Liver (tissue), 9 donors: Measurements from ENCODE around the gene TRIM17. TPM values are rescaled to one million over a fixed set of nuclear protein-coding genes. Genes with fewer than 3 reads are reported as not detected.

Experiments
- DNase-seq: peaks from one replicate; pipeline ENCODE4 v3.0.0-alpha.2; 2017; ENCODE audit warnings: low spot score
- H3K27ac ChIP-seq, 2 donors: one replicate each; pipeline ENCODE4 v1.7.0; 2013; ENCODE audit warnings: inconsistent platforms in 2 of 2, low read length in 2 of 2, control low read depth in 1 of 2, low read depth in 1 of 2, mild to moderate bottlenecking in 1 of 2
- H3K27me3 ChIP-seq, 4 donors: one replicate each; pipeline versions ENCODE4 v1.6.1 to v1.7.0; 2013; ENCODE audit warnings: low read length in 3 of 4, inconsistent platforms in 1 of 4, mild to moderate bottlenecking in 1 of 4, moderate library complexity in 1 of 4; ENCODE audit not compliant: control insufficient read depth in 4 of 4, insufficient read depth in 4 of 4
- H3K36me3 ChIP-seq, 4 donors: one replicate each; pipeline versions ENCODE4 v1.6.1 to v1.7.0; 2013; ENCODE audit warnings: low read length in 3 of 4, mild to moderate bottlenecking in 3 of 4, low read depth in 1 of 4, moderate library complexity in 1 of 4; ENCODE audit not compliant: control insufficient read depth in 4 of 4, insufficient read depth in 3 of 4
- H3K4me1 ChIP-seq, 4 donors: one replicate each; pipeline versions ENCODE4 v1.6.1 to v1.7.0; 2013; ENCODE audit warnings: low read length in 3 of 4, mild to moderate bottlenecking in 3 of 4, moderate library complexity in 1 of 4; ENCODE audit not compliant: control insufficient read depth in 4 of 4, insufficient read depth in 4 of 4
- H3K4me3 ChIP-seq, 3 donors: one replicate each; pipeline versions ENCODE4 v1.6.1 to v1.7.0; 2013; ENCODE audit warnings: low read length in 3 of 3, control low read depth in 1 of 3, low read depth in 1 of 3, mild to moderate bottlenecking in 1 of 3
- H3K9ac ChIP-seq, 2 donors: one replicate each; pipeline ENCODE4 v1.7.0; 2013; ENCODE audit warnings: low read length in 2 of 2, mild to moderate bottlenecking in 2 of 2, moderate library complexity in 2 of 2, control low read depth in 1 of 2, low read depth in 1 of 2
- H3K9me3 ChIP-seq, 4 donors: one replicate each; pipeline versions ENCODE4 v1.6.1 to v1.7.0; 2013; ENCODE audit warnings: low read length in 3 of 4; ENCODE audit not compliant: control insufficient read depth in 4 of 4
- EGR1 ChIP-seq, 2 donors: IDR thresholded peaks; 2 replicates each; pipeline ENCODE4 v1.6.1; 2016 to 2018; ENCODE audit warnings: antibody characterized with exemption in 2 of 2, low read depth in 2 of 2
- FOXA1 ChIP-seq: IDR thresholded peaks from 2 replicates; pipeline ENCODE4 v1.6.1; 2016; ENCODE audit warnings: antibody characterized with exemption
- FOXA2 ChIP-seq: IDR thresholded peaks from 2 replicates; pipeline ENCODE4 v1.6.1; 2016; ENCODE audit warnings: antibody characterized with exemption
- GABPA ChIP-seq, 2 donors: IDR thresholded peaks in 1 of 2; conservative IDR thresholded peaks in 1 of 2; 2 replicates each; pipeline ENCODE4 v1.6.1; 2016; ENCODE audit warnings: antibody characterized with exemption in 2 of 2, mild to moderate bottlenecking in 1 of 2, moderate library complexity in 1 of 2
- HNF4A ChIP-seq, 2 donors: conservative IDR thresholded peaks; 2 replicates each; pipeline ENCODE4 v1.6.1; 2016; ENCODE audit warnings: antibody characterized with exemption in 2 of 2, mild to moderate bottlenecking in 2 of 2
- HNF4G ChIP-seq: IDR thresholded peaks from 2 replicates; pipeline ENCODE4 v1.6.1; 2016; ENCODE audit warnings: antibody characterized with exemption
- JUND ChIP-seq, 2 donors: IDR thresholded peaks; 2 replicates each; pipeline ENCODE4 v1.6.1; 2016; ENCODE audit warnings: antibody characterized with exemption in 2 of 2
- NR2F2 ChIP-seq: IDR thresholded peaks from 2 replicates; pipeline ENCODE4 v1.6.1; 2016; ENCODE audit warnings: antibody characterized with exemption
- RAD21 ChIP-seq, 2 donors: IDR thresholded peaks; 2 replicates each; pipeline ENCODE4 v1.6.1; 2016; ENCODE audit warnings: antibody characterized with exemption in 2 of 2, mild to moderate bottlenecking in 2 of 2
- RXRA ChIP-seq, 2 donors: IDR thresholded peaks; 2 replicates each; pipeline ENCODE4 v1.6.1; 2017 to 2018; ENCODE audit warnings: antibody characterized with exemption in 2 of 2, mild to moderate bottlenecking in 1 of 2
- SP1 ChIP-seq: IDR thresholded peaks from 2 replicates; pipeline ENCODE4 v1.6.1; 2018; ENCODE audit warnings: antibody characterized with exemption, mild to moderate bottlenecking
- TAF1 ChIP-seq: conservative IDR thresholded peaks from 2 replicates; pipeline ENCODE4 v1.6.1; 2016; ENCODE audit warnings: antibody characterized with exemption, mild to moderate bottlenecking
- YY1 ChIP-seq: IDR thresholded peaks from 2 replicates; pipeline ENCODE4 v1.6.1; 2016; ENCODE audit warnings: antibody characterized with exemption, mild to moderate bottlenecking
- WGBS: extraction: QIAGEN DNeasy Blood & Tissue Kit; methylation state at CpG from one replicate; pipeline ENCODE4 v1.1.7; 2013; 5-methylcytosine and 5-hydroxymethylcytosine counted together
- polyA plus RNA-seq, 2 donors: library from polyadenylated mRNA; stranded (reverse) in 1 of 2; unstranded in 1 of 2; fragments of 200-250 nt in 1 of 2; fragments of >200 nt in 1 of 2; fragmentation: Nextera tagmentation in 1 of 2; extraction: Ambion mirVana in 1 of 2; gene quantifications; one replicate each; pipeline versions ENCODE4 v1.2.1 to v1.2.3, GENCODE V29; 2013 to 2015
- total RNA-seq, 2 donors: library from RNA; depleted of rRNA; stranded (reverse); fragments of >200 nt; gene quantifications; one replicate each; pipeline ENCODE4 v1.2.3, GENCODE V29; 2014
- TF ChIP-seq, protein P1 (sequence below): IDR thresholded peaks from 2 replicates; pipeline ENCODE4 v1.6.1; 2016; ENCODE audit warnings: antibody characterized with exemption
- TF ChIP-seq, protein P2 (sequence below): IDR thresholded peaks from 2 replicates; pipeline ENCODE4 v1.6.1; 2016; ENCODE audit warnings: antibody characterized with exemption
- TF ChIP-seq, protein P3 (sequence below): IDR thresholded peaks from 2 replicates; pipeline ENCODE4 v1.6.1; 2016; ENCODE audit warnings: antibody characterized with exemption, mild to moderate bottlenecking
- TF ChIP-seq, protein P4 (sequence below): IDR thresholded peaks from 2 replicates; pipeline ENCODE4 v1.6.1; 2016; ENCODE audit warnings: antibody characterized with exemption
- TF ChIP-seq, protein P5 (sequence below): fragments of 150-350 bp; IDR thresholded peaks from 2 replicates; pipeline ENCODE4 v1.5.1; 2017; ENCODE audit warnings: improper control_type of control experiment, low read depth, low read length; ENCODE audit not compliant: missing input control
- donor health status: healthy.
- donor health status: healthy.
- donor health status: healthy.
- donor health status: healthy.
- donor health status: healthy.

Gene TRIM17
- total and polyA plus RNA-seq, 4 donors: 0.08 to 0.49 TPM; not detected in 2

DNA sequence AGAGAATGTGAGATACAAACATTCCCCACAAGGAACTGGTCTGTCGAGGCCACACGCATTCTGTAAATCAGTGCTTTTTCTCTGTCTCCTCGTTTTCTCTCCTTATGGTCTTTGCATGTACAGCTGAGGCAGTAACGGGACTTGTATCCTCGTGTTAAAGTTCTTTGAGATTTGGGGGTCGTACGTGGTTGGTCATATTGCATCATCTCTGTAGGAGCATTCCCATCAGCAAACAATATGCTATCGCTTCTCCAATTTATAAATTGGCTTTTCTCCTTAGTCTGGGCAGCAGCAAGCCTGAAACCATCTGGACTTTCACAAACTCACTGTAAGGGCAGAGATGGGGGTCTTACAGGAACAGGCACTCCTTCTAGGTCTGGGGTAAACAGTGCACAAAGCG is 13.0 kb upstream of the TRIM17 start:
- H3K36me3 ChIP-seq: no peaks in the 10 kb centered on the region
- no peak overlapping the region for H3K27ac ChIP-seq
- no peak overlapping the region for H3K9ac ChIP-seq
- no peak overlapping the region for H3K4me3 ChIP-seq
- WGBS: 65% methylated on average over 9 of the region's 9 CpGs
- no peaks in the 10 kb centered on the region for H3K27me3 ChIP-seq
- H3K4me1 ChIP-seq: no peaks in the 10 kb centered on the region
- no peaks in the 10 kb centered on the region for H3K9me3 ChIP-seq
- no peak for DNase-seq
- TF ChIP-seq, protein P1, sequence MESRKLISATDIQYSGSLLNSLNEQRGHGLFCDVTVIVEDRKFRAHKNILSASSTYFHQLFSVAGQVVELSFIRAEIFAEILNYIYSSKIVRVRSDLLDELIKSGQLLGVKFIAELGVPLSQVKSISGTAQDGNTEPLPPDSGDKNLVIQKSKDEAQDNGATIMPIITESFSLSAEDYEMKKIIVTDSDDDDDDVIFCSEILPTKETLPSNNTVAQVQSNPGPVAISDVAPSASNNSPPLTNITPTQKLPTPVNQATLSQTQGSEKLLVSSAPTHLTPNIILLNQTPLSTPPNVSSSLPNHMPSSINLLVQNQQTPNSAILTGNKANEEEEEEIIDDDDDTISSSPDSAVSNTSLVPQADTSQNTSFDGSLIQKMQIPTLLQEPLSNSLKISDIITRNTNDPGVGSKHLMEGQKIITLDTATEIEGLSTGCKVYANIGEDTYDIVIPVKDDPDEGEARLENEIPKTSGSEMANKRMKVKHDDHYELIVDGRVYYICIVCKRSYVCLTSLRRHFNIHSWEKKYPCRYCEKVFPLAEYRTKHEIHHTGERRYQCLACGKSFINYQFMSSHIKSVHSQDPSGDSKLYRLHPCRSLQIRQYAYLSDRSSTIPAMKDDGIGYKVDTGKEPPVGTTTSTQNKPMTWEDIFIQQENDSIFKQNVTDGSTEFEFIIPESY: no peak
- TF ChIP-seq HNF4G (no peak), NR2F2 (no peak), RXRA (IDR thresholded peaks at IDR 0.05) (no peak), EGR1 (IDR thresholded peaks at IDR 0.05; ENCODE audit: low read depth in 2 of 2) (no peak)
- TF ChIP-seq, protein P2, sequence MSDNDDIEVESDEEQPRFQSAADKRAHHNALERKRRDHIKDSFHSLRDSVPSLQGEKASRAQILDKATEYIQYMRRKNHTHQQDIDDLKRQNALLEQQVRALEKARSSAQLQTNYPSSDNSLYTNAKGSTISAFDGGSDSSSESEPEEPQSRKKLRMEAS: no peak
- TF ChIP-seq, protein P3, sequence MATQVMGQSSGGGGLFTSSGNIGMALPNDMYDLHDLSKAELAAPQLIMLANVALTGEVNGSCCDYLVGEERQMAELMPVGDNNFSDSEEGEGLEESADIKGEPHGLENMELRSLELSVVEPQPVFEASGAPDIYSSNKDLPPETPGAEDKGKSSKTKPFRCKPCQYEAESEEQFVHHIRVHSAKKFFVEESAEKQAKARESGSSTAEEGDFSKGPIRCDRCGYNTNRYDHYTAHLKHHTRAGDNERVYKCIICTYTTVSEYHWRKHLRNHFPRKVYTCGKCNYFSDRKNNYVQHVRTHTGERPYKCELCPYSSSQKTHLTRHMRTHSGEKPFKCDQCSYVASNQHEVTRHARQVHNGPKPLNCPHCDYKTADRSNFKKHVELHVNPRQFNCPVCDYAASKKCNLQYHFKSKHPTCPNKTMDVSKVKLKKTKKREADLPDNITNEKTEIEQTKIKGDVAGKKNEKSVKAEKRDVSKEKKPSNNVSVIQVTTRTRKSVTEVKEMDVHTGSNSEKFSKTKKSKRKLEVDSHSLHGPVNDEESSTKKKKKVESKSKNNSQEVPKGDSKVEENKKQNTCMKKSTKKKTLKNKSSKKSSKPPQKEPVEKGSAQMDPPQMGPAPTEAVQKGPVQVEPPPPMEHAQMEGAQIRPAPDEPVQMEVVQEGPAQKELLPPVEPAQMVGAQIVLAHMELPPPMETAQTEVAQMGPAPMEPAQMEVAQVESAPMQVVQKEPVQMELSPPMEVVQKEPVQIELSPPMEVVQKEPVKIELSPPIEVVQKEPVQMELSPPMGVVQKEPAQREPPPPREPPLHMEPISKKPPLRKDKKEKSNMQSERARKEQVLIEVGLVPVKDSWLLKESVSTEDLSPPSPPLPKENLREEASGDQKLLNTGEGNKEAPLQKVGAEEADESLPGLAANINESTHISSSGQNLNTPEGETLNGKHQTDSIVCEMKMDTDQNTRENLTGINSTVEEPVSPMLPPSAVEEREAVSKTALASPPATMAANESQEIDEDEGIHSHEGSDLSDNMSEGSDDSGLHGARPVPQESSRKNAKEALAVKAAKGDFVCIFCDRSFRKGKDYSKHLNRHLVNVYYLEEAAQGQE: no peak
- TF ChIP-seq, protein P4, sequence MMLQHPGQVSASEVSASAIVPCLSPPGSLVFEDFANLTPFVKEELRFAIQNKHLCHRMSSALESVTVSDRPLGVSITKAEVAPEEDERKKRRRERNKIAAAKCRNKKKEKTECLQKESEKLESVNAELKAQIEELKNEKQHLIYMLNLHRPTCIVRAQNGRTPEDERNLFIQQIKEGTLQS: no peak

DNA sequence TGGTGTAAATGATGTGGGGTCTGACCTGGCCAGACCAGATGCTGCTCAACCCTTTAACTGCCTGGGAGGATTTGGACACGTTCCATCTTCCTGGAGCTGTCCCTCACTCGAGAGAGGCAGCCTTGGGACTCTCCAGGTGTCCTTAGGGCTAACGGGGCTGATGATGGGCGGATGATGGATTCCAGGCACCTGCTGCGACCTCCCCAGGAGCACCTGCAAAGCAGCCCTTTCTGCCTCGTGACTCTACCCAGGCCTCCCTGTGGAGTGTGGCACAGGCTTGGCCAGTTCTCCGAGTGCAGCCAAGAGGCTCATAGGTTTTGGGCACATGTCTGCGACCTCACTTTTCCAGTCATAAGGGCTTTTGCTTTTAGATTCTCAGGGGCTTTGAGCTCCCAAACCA is 12.3 kb upstream of the TRIM17 start:
- Histone ChIP-seq H3K36me3 (no peaks in the 10 kb centered on the region), H3K9me3 (no peaks in the 10 kb centered on the region), H3K4me3 (no peak overlapping the region), H3K27me3 (no peaks in the 10 kb centered on the region), H3K27ac (no peak overlapping the region), H3K9ac (no peak overlapping the region), H3K4me1 (peaks cover 0 to 1% (median 0%) of the 10 kb centered on the region in 4 donors)
- WGBS: 80% methylated on average over 8 of the region's 8 CpGs
- DNase-seq: no peak
- TF ChIP-seq, protein P2: no peak
- TF ChIP-seq SP1 (no peak), EGR1 (IDR thresholded peaks at IDR 0.05; ENCODE audit: low read depth in 2 of 2) (no peak), NR2F2 (no peak), RXRA (IDR thresholded peaks at IDR 0.05) (no peak), TAF1 (no peak), FOXA2 (no peak), GABPA (IDR thresholded peaks at IDR 0.05 in 1 of 2, conservative IDR thresholded peaks at IDR 0.05 in 1 of 2) (no peak), RAD21 (IDR thresholded peaks at IDR 0.05) (no peak), HNF4A (conservative IDR thresholded peaks at IDR 0.05) (no peak), JUND (IDR thresholded peaks at IDR 0.05) (no peak), YY1 (no peak), FOXA1 (no peak)
- TF ChIP-seq, protein P1: no peak
- TF ChIP-seq, protein P4: no peak
- TF ChIP-seq, protein P5, sequence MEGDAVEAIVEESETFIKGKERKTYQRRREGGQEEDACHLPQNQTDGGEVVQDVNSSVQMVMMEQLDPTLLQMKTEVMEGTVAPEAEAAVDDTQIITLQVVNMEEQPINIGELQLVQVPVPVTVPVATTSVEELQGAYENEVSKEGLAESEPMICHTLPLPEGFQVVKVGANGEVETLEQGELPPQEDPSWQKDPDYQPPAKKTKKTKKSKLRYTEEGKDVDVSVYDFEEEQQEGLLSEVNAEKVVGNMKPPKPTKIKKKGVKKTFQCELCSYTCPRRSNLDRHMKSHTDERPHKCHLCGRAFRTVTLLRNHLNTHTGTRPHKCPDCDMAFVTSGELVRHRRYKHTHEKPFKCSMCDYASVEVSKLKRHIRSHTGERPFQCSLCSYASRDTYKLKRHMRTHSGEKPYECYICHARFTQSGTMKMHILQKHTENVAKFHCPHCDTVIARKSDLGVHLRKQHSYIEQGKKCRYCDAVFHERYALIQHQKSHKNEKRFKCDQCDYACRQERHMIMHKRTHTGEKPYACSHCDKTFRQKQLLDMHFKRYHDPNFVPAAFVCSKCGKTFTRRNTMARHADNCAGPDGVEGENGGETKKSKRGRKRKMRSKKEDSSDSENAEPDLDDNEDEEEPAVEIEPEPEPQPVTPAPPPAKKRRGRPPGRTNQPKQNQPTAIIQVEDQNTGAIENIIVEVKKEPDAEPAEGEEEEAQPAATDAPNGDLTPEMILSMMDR: no peak
- TF ChIP-seq, protein P3: no peak
